Large intestine (tissue), 3 donors: ENCODE measurements around the gene IBTK. TPM values are rescaled to one million over a fixed set of nuclear protein-coding genes. Genes with fewer than 3 reads are reported as not detected.
"Not testable (repeated sequence)": the region's sequence is repeated elsewhere in the genome, so short reads cannot be mapped to it uniquely, and the experiment has no call there.

Source experiments
- DNase-seq, 2 donors: peaks; one replicate each; pipeline versions ENCODE4 v3.0.0 to v3.0.0-alpha.2; 2013
- H3K27ac ChIP-seq: one replicate; pipeline ENCODE4 v1.5.1; 2013; ENCODE audit warnings: low read length
- H3K27me3 ChIP-seq: 2 replicates; pipeline ENCODE4 v1.6.1; 2013; ENCODE audit warnings: low read length; ENCODE audit not compliant: control insufficient read depth, insufficient read depth
- H3K36me3 ChIP-seq: 2 replicates; pipeline ENCODE4 v1.6.1; 2013; ENCODE audit warnings: low read length; ENCODE audit not compliant: control insufficient read depth, insufficient read depth
- H3K4me1 ChIP-seq: one replicate; pipeline ENCODE4 v1.6.1; 2013; ENCODE audit warnings: low read length; ENCODE audit not compliant: control insufficient read depth, insufficient read depth
- H3K4me3 ChIP-seq: one replicate; pipeline ENCODE4 v1.5.1; 2013; ENCODE audit warnings: low read length
- H3K9me3 ChIP-seq: one replicate; pipeline ENCODE4 v1.6.1; 2013; ENCODE audit warnings: mild to moderate bottlenecking, low read depth, low read length, moderate library complexity; ENCODE audit not compliant: control insufficient read depth
- WGBS: methylation state at CpG from one replicate; pipeline ENCODE4 v1.1.5; 2013; ENCODE audit warnings: low lambda C conversion rate; ENCODE audit not compliant: insufficient coverage; 5-methylcytosine and 5-hydroxymethylcytosine counted together
- polyA plus RNA-seq: library from polyadenylated mRNA; unstranded; fragments of 120-200 nt; gene quantifications from one replicate; pipeline ENCODE4 v1.2.1, GENCODE V29; 2013

IBTK gene
- polyA plus RNA-seq, 1 donor: 41.2 TPM

DNA sequence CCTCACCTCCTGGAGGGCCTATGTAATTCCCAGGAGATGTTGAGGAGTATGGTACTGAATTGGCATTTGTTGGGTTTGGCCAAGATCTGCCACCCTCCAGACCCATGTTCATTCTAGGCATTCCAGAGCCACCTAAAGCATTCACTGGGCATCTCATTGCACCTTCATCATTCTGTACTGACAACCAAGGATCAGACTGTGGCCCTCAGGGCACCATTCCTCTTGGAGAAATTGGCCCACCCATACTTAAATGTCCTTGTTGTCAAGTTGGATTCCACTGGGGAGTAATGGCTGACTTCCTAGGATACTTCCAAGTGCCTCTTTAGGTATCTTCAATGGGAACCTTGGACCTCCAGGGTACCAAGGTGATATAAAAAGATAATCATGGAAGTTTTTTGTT, 16.8 kb upstream of the IBTK start:
- Histone ChIP-seq H3K27ac (no peak overlapping the region), H3K4me3 (no peak overlapping the region), H3K27me3 (no peaks in the 10 kb centered on the region), H3K4me1 (no peaks in the 10 kb centered on the region), H3K9me3 (no peaks in the 10 kb centered on the region), H3K36me3 (no peaks in the 10 kb centered on the region)
- DNase-seq: no peak

DNA sequence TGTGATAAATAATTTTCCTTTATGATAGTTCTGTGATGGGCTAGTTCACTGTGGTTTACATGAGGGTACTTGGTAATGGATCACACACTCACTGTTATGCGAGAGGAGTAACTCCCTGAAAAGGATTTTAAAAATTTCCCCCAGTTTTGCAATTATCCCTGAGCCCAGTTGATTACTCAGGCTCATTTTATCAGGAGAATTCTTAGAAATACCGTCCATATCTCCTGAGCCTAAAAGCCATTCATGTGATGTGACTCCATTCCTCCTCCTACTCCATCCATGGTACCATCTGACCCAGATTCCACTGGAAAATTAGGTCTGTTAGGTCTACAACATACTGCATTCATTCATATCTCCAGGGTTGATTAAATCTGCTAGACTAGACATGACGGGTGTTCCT, 16.4 kb upstream of the IBTK start:
- no peaks in the 10 kb centered on the region for H3K4me1 ChIP-seq
- no CpG with 5 or more reads among the region's 3 CpGs for WGBS

DNA sequence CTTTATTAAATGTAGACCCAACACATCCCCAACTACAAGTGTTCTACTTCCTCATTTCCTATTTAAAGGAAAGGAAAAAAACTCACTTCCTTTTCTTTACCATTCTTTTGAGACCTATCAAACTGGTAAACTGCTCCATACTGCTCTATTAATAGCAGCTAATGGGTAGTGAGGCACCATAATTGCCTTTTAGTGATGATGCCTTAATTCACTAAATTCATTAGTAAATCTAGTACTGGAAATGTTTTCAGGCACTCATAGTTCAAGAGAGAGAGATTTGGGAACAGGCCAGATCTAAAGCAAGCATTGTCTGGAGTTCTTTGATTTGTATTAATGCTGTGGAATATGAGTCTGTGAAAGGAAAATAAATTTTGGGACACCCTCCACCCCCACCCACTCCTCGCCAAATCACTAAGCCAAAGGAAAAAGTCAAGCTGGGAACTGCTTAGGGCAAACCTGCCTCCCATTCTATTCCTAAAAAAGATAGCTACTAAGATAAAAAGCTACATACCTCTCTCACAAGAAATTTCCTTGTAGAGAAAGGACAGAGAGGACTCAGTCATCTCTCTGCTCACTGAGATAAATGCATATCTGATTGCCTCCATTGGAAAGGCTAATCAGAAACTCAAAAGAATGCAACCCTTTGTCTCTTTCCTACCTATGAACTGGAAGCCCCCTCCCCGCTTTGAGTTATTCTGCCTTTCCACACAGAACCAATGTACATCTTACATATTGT, 13.6 kb upstream of the IBTK start:
- Histone ChIP-seq H3K27ac (no peak overlapping the region), H3K27me3 (no peaks in the 10 kb centered on the region), H3K4me3 (no peak overlapping the region), H3K36me3 (no peaks in the 10 kb centered on the region), H3K4me1 (no peaks in the 10 kb centered on the region), H3K9me3 (no peaks in the 10 kb centered on the region)
- no CpG with 5 or more reads among the region's 2 CpGs for WGBS
- DNase-seq: no peak

More for the DNA sequence above, 16.4 kb upstream of the IBTK start:
- Histone ChIP-seq H3K9me3 (no peaks in the 10 kb centered on the region), H3K27ac (no peak overlapping the region), H3K4me3 (no peak overlapping the region), H3K36me3 (no peaks in the 10 kb centered on the region), H3K27me3 (no peaks in the 10 kb centered on the region)
- DNase-seq: no peak

DNA sequence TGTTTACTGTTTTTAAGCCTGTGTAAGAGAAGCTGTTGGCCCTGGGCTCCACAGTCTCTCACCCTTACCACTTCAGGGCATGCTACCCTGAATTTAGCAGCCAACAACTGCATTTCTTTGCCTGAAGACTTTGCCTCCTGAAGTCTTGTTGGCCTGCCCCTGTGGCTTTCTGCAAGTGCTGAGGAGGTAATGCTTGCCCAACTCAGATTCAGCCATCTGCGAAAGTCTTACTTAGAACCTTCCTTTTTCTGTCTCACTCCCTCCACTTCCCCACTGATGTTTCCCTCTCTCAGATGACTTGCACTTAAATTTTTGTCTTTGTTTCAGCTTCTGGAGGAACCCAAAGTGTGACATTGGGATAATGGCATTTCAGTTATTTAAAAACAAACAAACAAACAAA, 11.8 kb upstream of the IBTK start:
- no peaks in the 10 kb centered on the region for H3K27me3 ChIP-seq
- H3K27ac ChIP-seq: no peak overlapping the region
- H3K36me3 ChIP-seq: no peaks in the 10 kb centered on the region
- no peak for DNase-seq
- WGBS: no CpG with 5 or more reads among the region's 1 CpG
- no peaks in the 10 kb centered on the region for H3K9me3 ChIP-seq
- no peak overlapping the region for H3K4me3 ChIP-seq
- no peaks in the 10 kb centered on the region for H3K4me1 ChIP-seq

DNA sequence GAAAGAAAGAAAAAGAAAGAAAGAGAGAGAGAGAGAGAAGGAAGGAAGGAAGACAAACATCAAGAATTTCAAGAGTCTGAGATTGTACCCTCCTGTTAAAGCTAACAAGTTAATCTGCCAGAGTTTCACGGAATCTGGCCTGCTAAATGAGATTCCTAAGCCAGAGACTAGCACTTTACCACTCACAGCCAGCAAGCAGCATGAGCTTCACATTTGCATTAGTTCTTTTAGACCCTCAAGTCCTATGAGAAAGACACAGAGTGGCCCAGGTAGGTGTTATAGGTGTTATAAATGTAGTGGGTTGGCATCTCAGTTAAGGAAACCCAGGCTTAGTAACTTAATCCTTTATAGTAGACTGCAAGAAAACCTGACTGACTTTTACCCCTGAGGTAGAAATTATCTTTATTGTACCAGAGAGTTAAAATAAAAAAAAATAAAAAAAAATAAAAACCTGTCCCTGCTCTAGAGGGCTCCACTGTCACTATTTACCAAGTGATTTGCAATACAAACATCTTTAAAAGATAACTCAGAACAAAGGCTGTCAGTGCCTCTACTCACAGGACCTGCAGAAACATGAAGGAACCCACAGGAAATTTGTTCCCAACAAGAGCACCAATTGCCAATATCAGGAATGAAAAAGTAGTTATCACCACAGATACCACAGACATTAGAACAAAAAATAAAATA, 9.7 kb upstream of the IBTK start:
- Histone ChIP-seq H3K9me3 (no peaks in the 10 kb centered on the region), H3K27ac (no peak overlapping the region), H3K4me1 (no peaks in the 10 kb centered on the region), H3K36me3 (no peaks in the 10 kb centered on the region), H3K27me3 (no peaks in the 10 kb centered on the region), H3K4me3 (no peak overlapping the region)
- no peak for DNase-seq
- WGBS: no CpG with 5 or more reads among the region's 1 CpG

DNA sequence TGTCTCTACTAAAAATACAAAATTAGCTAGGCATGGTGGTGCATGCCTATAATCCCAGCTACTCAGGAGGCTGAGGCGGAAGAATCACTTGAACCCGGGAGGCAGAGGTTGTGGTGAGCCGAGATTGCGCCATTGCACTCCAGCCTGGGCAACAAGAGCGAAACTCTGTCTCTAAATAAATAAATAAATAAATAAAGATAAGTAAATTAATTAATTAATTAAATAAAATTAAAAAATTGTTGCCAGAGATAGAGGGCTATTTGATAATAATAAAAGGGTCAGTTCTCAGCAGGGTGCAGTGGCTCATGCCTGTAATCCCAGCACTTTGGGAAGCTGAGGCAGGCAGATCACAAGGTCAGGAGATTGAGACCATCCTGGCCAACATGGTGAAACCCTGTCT, 7.2 kb upstream of the IBTK start:
- not testable (repeated sequence) for H3K4me3 ChIP-seq, H3K36me3 ChIP-seq, H3K4me1 ChIP-seq, H3K9me3 ChIP-seq, H3K27me3 ChIP-seq, DNase-seq, H3K27ac ChIP-seq
- WGBS: 100% methylated on average over 2 of the region's 5 CpGs

DNA sequence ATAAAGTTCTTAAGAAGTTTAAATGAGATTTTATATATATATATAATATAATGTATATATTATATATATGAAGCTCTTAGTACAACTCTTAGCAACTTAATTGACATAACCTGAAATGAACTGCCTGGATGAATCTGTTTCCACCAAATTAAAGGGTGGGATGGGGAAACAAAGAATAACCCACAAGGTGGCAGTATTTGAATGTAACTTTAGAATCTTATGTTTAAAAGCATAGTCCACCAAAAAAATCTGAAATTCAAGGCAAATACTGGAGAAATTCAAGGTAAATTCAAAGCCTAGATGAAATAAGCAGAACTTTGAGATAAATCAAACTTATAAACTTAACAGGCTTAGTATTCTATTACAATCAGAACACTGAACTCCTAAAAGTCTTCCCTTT, 4.4 kb upstream of the IBTK start:
- H3K27me3 ChIP-seq: no peaks in the 10 kb centered on the region
- DNase-seq: no peak
- H3K4me1 ChIP-seq: no peaks in the 10 kb centered on the region
- H3K9me3 ChIP-seq: no peaks in the 10 kb centered on the region
- no peak overlapping the region for H3K27ac ChIP-seq
- H3K4me3 ChIP-seq: no peak overlapping the region
- H3K36me3 ChIP-seq: no peaks in the 10 kb centered on the region

DNA sequence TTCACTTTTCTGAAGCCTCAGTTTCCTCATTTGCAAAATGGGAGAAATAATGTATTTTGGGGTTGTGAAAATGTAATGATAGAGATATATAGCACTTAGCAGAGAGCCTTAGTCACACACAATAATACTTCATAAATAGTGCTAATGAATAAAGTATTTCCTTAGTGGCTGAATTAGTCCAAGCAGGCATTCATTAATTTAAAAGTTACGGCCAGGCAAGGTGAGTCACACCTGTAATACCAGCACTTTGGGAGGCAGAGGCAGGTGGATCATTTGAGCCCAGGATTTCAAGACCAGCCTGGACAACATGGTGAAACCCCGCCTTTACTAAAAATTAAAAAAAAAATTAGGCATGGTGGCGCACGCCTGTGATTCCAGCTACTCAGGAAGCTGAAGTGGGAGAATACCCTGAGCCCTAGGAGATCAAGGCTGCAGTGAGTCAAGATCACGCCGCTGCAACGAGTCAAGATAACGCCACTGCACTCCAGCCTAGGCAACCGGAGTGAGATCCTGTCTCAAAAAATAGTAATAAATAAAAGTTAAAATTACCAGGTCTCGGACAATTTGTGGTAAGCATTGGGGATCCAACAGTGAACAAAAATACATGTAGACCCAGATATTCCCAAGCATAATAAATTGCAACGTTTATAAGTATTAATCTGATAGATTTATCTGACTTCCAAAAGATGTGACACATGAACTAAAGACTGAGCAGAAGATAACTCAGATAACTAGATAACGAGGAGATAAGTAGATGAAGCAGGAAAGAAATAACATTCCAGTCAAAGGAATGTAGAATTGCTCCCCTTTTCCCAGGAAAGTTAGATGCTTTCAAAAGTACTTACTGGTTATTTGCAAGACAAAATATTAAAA, 2.1 kb upstream of the IBTK start:
- Histone ChIP-seq H3K27me3 (no peaks in the 10 kb centered on the region), H3K4me1 (peaks cover under 1% of the 10 kb centered on the region), H3K36me3 (no peaks in the 10 kb centered on the region), H3K4me3 (no peak overlapping the region), H3K9me3 (no peaks in the 10 kb centered on the region), H3K27ac (no peak overlapping the region)
- WGBS: 57% methylated on average over 2 of the region's 12 CpGs
- DNase-seq: no peak

DNA sequence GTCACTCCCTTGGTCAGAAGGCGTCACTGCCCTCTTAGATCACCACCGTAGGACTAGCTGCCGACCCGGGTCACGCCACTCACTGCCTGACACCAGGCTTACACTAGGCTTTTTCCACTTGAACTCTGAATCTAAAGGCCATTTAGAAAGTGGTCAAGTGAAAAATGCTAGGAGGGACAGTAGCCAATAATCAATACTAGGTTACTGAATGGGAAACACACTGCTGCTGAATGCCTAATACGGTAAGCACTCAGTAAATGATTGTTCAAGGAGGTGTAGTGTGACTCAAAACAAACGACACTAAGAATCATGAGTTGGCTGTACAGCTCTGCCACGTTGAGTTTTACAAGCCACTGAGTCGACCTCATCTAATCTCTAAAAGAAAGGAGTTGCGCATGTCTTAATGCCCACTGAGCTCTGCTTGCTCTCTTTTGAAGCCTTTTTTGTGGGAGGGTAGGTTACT, 760 bp upstream of the IBTK start:
- WGBS: no CpG with 5 or more reads among the region's 10 CpGs
- Histone ChIP-seq H3K27me3 (no peaks in the 10 kb centered on the region), H3K27ac (peak overlapping the region; percentile 94), H3K4me1 (peaks cover 3% of the 10 kb centered on the region), H3K4me3 (peak overlapping the region; percentile 83), H3K36me3 (peaks cover 4% of the 10 kb centered on the region), H3K9me3 (no peaks in the 10 kb centered on the region)
- DNase-seq: peak; percentile 71 to 83

DNA sequence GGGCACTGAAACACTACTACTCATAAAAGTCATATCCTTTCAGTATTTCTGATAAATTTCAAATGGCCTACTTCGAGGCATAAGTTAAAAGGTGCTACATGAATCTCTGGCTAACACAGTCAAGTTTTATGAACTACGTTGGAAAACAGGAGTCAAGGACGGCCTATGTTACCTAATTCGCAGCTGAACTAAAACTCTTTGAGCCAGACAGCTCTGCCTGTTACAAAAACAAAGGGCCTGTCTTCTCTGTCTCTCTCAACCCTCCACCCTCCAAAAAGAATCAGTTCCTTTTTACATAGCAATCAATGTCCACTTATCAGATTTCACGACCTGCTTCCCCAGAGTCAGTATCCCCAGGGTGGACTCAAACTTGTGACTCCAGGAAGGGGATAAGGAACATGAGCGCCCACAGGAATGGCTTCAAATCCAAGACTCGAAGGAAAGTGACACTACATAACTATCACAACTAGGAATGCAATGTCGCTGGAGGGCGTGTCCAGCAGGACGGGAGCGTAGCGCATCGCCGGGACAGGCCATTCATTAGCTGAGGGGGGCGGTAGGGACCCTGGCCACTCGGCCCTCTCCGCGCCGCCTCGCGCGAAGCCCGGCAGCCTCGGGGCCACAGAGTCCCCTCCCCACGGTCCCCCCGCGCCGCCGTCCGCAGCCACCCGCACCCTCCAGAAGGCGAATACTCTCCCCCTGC, 591 bp downstream of the IBTK start:
- peak overlapping the region; percentile 83 for H3K4me3 ChIP-seq
- no peaks in the 10 kb centered on the region for H3K27me3 ChIP-seq
- H3K36me3 ChIP-seq: peaks cover 4% of the 10 kb centered on the region
- H3K27ac ChIP-seq: peak overlapping the region; percentile 94
- H3K9me3 ChIP-seq: no peaks in the 10 kb centered on the region
- peak; percentile 58 to 84 for DNase-seq
- peaks cover 3% of the 10 kb centered on the region for H3K4me1 ChIP-seq
- no CpG with 5 or more reads among the region's 32 CpGs for WGBS
